Transverse colon (tissue), 3 donors: ENCODE results near the gene TGFBR3L.

Experiments used
- EP300 ChIP-seq: sonication (generic); formaldehyde crosslinking; IDR thresholded peaks from one replicate; pipeline ENCODE4 v1.6.1; 2017; ENCODE audit warnings: antibody characterized with exemption, low read depth
- POLR2A ChIP-seq: fragments of 450-650 bp; IDR thresholded peaks from one replicate; pipeline ENCODE4 v1.6.1; 2016; ENCODE audit warnings: antibody characterized with exemption, mild to moderate bottlenecking, moderate library complexity
- POLR2AphosphoS5 ChIP-seq, 3 donors: sonication (generic); formaldehyde crosslinking; IDR thresholded peaks; one replicate each; pipeline ENCODE4 v1.6.1; 2016; ENCODE audit warnings: antibody characterized with exemption in 3 of 3

DNA sequence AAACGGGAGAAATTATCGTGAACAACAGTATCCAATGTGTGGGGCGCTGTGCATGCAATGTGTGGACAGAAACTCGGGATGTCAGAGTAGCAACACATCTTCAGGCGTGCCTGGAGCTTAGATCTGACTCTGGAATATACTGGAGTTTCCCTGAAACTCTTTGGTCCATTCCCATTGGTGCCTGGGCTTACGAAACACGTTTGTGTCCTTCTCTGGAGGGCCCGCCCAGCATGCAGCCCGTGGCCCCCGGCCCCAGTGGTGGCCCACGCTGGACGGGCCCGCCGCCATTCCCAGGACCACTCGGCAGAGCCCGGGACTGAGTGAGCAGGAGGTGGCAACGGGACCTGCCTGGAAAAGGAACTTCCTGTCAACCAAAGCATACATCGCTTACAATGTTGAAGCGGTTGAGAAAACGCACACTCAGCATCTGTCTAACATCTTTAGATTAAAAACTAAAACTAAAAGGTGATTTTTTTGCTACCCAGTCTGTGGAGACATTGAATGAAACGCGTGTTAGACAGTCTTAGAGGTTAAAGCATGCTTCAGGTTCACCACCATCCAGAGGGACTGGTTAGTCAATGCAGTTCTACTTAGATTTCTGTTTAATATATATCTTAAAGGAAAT, 48.1 kb downstream of the TGFBR3L start:
- TF ChIP-seq POLR2AphosphoS5 (IDR thresholded peaks at IDR 0.05) (no peak), EP300 (no peak), POLR2A (no peak)
